GM19043 (cell line): ENCODE measurements around the gene SULT2B1.
"Not testable (repeated sequence)": the region's sequence is repeated elsewhere in the genome, so short reads cannot be mapped to it uniquely, and the experiment has no call there.

Experiments used
- ATAC-seq: cut with Tn5 transposase; IDR thresholded peaks from one replicate; pipeline ENCODE4 v1.9.1; 2021; ENCODE audit warnings: low read depth; ENCODE audit not compliant: unreplicated experiment

SULT2B1 gene

GRCh38 chr19:48556825-48557224 is 4.9 kb downstream of the SULT2B1 start:
- no peak for ATAC-seq

DNA sequence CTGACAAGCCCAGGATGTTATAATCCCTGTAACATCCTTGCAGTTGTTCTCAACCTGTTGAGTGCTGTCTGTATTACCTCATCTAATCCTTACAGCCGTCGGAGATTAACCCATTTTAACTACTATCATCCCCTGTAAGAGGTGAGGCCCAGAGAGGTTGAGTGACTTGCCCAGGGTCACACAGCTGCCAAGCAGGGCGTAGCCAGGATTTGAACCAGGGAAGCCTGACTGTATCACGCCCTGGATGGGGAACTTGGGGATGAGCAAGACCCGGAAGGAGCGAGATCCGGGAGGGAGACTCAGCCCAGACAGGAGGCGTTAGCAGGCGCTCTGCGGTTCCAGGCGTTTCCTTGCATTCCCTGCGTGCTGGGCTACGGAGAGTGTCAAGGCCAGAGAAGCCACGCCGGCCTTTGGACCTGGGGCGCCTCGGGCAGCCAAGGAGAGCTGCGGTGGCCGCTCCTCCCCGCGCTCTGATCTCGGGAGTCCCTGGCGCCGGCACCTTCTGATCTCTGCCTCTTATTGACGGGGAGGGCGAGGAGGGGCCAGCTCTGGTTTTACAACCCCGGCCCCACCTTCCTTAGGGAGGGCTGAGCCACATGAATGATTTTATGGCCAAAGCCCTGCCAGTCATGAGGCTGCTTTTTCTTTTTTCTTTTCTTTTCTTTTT is 6.2 kb downstream of the SULT2B1 start:
- ATAC-seq, result no peak

DNA sequence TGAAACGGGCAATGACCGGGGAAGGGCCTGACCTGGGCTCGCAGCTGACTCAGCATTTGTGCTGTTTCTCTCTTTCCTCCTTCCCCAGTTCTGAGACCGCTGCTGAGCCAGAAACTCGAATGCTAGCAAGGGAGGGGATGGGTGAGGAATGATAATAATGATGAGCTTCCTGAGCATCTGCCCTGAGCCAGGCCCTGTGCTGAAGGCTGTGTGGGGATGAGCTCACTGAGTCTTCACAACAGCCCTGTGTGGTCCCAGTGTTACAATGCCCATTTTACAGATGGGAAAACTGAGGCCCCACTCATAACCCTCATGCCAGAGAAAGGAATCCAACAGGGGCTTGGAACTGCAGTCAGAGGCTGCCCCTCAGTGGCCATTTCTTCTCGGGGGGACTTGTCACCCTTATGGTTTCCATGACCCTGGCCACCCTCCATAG is 8.1 kb downstream of the SULT2B1 start:
- ATAC-seq, result no peak

GRCh38 chr19:48561412-48561811 is 9.4 kb downstream of the SULT2B1 start:
- ATAC-seq, result no peak

- no peak for ATAC-seq
These were observed 13.1 kb downstream of the SULT2B1 start for GRCh38 chr19:48565090-48565489.

- ATAC-seq, result no peak
These were observed 16.4 kb downstream of the SULT2B1 start for GRCh38 chr19:48568345-48568886.

GRCh38 chr19:48569814-48570213 is 17.8 kb downstream of the SULT2B1 start:
- ATAC-seq, result no peak

GRCh38 chr19:48571378-48572162 is 19.6 kb downstream of the SULT2B1 start:
- ATAC-seq, result no peak

GRCh38 chr19:48573163-48573505 is 21.2 kb downstream of the SULT2B1 start:
- no peak for ATAC-seq

DNA sequence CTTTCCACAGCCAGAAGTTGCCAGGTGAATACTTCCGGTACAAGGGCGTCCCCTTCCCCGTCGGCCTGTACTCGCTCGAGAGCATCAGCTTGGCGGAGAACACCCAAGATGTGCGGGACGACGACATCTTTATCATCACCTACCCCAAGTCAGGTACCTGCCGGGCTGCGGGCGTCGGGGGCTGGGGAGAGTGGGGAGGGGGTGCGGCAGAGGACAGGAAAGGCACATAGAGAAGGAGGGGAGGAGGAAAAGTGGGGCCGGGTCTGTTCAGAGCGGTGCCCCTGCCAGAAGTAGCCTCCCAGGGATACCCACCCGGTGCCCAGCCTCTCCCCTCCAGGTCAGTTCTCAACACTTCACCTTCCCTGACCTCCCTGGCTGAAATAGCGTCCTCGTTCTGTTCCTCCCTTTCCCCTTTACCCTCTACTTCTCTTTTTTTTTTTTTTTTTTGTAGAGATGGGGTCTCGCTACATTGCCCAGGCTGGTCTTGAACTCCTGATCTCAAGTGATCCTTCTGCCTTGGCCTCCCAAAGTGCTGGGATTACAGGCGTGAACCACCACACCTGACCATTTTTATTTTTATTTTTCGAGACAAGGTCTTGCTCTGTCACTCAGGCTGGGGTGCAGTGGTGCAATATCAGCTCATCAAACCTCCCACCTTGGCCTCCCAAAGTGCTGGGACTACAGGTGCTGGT is 24.1 kb downstream of the SULT2B1 start:
- no peak for ATAC-seq

DNA sequence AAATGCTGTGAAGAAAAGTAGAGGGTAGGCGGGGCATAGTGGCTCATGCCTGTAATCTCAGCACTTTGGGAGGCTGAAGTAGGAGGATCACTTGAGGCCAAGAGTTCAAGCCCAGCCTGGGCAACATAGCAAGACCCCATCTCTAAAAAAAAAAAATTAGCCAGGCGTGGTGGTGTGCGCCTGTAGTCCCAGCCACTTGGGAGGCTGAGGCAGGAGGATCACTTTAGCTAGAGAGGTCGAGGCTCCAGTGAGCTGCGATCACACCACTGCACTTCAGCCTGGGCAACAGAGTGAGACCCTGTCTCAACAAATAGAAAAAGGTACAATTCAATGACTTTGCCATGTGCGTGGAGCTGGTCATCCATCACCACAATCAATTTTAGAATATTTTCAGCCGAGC is 25.9 kb downstream of the SULT2B1 start:
- ATAC-seq, result not testable (repeated sequence)

DNA sequence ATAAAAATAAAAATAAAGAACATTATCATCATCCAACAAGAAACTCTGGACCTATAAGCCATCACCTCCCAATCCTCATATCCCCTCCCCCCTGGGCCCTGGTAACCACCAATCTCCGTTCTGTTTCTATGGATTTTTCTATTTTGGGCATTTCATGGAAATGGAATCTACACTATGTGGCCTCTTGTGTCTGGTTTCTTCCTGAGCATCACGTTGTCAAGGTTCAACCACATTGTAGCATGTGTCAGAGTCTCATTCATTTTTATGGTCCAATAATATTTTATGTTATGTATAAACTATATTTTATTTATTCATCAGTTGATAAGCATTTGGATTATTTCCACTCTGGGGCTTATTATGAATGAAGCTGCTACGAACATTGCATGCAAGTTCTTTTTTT is 26.9 kb downstream of the SULT2B1 start:
- ATAC-seq, result no peak

- ATAC-seq, result no peak
These were observed 30.2 kb downstream of the SULT2B1 start for GRCh38 chr19:48582168-48582567.

- ATAC-seq, result no peak
These were observed 35.4 kb downstream of the SULT2B1 start for GRCh38 chr19:48587387-48587786.

DNA sequence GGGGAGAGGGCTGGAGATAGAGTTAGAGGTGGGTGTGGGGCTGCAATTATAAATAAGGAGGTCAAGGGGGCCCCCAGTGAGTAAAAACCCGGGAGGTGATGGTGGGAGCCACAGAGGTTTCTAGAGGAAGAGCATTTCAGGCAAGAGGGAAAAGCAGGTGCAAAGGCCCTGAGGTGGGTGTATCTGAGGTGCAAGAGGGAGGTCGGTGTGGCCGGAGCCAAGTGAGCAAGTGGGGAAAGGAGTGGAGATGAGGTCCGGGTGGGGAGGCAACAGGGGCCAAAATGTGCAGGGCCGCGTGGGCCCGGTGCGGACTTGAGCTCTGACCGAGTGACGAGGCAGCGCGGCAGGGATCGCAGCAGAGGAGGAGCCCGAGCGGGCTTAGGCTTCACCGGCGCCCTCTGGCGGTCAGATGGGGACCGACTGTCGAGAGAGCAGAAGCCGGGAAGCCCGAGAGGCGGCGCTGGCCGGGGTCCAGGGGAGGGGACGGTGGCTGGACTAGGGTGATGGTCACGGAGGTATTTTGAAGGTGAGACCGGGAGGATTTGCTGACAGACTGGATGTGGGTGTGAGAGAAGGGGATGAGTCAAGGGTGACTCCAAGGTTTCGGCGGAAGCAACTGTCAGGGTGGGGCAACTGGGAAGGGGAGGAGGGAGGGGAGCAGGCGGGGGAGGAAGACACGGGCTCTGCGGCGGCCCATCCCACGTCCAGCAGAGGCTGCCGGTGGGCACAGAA is 36.9 kb downstream of the SULT2B1 start:
- no peak for ATAC-seq

GRCh38 chr19:48591021-48591420 is 39.0 kb downstream of the SULT2B1 start:
- ATAC-seq, result no peak

- ATAC-seq, result no peak
These were observed 43.2 kb downstream of the SULT2B1 start for GRCh38 chr19:48595171-48595570.

GRCh38 chr19:48595833-48596232 is 43.9 kb downstream of the SULT2B1 start:
- ATAC-seq, result no peak

GRCh38 chr19:48596237-48596636 is 44.3 kb downstream of the SULT2B1 start:
- no peak for ATAC-seq

- ATAC-seq, result no peak
These were observed 44.9 kb downstream of the SULT2B1 start for GRCh38 chr19:48596679-48597465.
